Left lung (tissue), 10 donors: ENCODE results near the gene LONP1. TPM values are rescaled to one million over a fixed set of nuclear protein-coding genes. Genes with fewer than 3 reads are reported as not detected.

Experiments
- ATAC-seq: fragments of 200-7000 bp; cut with Tn5 transposase; one replicate; pipeline ENCODE4 v1.9.1; 2020; ENCODE audit warnings: moderate library complexity
- DNase-seq, 4 donors: peaks; one replicate each; pipeline ENCODE4 v3.0.0-alpha.2; 2013 to 2020
- H3K27ac ChIP-seq, 2 donors: fragments of 200-600 bp; sonication (generic) in 1 of 2; one replicate each; pipeline versions ENCODE4 v1.5.0 to v1.8.0; 2020 to 2021
- H3K27me3 ChIP-seq, 2 donors: fragments of 200-600 bp; sonication (generic) in 1 of 2; one replicate each; pipeline versions ENCODE4 v1.5.0 to v1.8.0; 2020 to 2021
- H3K36me3 ChIP-seq, 2 donors: fragments of 200-600 bp; sonication (generic) in 1 of 2; one replicate each; pipeline versions ENCODE4 v1.5.0 to v1.8.0; 2020 to 2021
- H3K4me1 ChIP-seq, 2 donors: fragments of 200-600 bp; one replicate each; pipeline ENCODE4 v1.8.0; 2021
- H3K4me3 ChIP-seq, 2 donors: fragments of 200-600 bp; sonication (generic) in 1 of 2; one replicate each; pipeline versions ENCODE4 v1.5.0 to v1.8.0; 2020 to 2021; ENCODE audit warnings: mild to moderate bottlenecking in 1 of 2
- H3K9me3 ChIP-seq, 2 donors: fragments of 200-600 bp; sonication (generic) in 1 of 2; one replicate each; pipeline versions ENCODE4 v1.5.0 to v1.8.0; 2020 to 2021
- intact Hi-C, 2 donors: fragments of 100-400 bp; cut with DNase I; formaldehyde crosslinking; loops; one replicate each; pipeline versions ENCODE4 v1.11.2 to v1.14.2; 2022
- polyA plus RNA-seq, 6 donors: library from polyadenylated mRNA; unstranded; fragments of 120-200 nt; gene quantifications; one replicate each; pipeline ENCODE4 v1.2.1, GENCODE V29; 2013; ENCODE audit not compliant: insufficient read length in 6 of 6
- total RNA-seq, 2 donors: library from RNA; stranded (reverse); fragmentation: NEBNext Ultra II Directional; extraction: Animal tissue kit (Norgen Biotek cat#: 25700); gene quantifications; one replicate each; pipeline ENCODE4 v1.2.1, GENCODE V29; 2021
- TF ChIP-seq, protein P1 (sequence below), 2 donors: fragments of 200-600 bp; sonication (generic) in 1 of 2; IDR thresholded peaks; one replicate each; pipeline versions ENCODE4 v1.5.0 to v1.8.0; 2021; ENCODE audit warnings: antibody characterized with exemption in 2 of 2
- donor health status: DM: no; HTN: yes; CAD: no.
- donor health status: DM: no; HTN: no; CAD: no.

Gene LONP1
- total and polyA plus RNA-seq, 8 donors, result 39.9 to 93.9 (median 49.6) TPM

GRCh38 chr19:5719274-5719960, 529 bp downstream of the LONP1 start:
- Histone ChIP-seq H3K27me3 (no peaks in the 10 kb centered on the region), H3K4me3 (peak overlapping the region; percentile 85 to 96), H3K9me3 (no peaks in the 10 kb centered on the region), H3K27ac (peak overlapping the region; percentile 92 to 95), H3K4me1 (peaks cover 13 to 33% of the 10 kb centered on the region in 2 donors), H3K36me3 (peaks cover 0 to 9% of the 10 kb centered on the region in 2 donors)
- DNase-seq (peak in 1 of 4 donors; percentile 15), ATAC-seq (no peak)
- intact Hi-C loops, result no loop called here
- TF ChIP-seq, protein P1, sequence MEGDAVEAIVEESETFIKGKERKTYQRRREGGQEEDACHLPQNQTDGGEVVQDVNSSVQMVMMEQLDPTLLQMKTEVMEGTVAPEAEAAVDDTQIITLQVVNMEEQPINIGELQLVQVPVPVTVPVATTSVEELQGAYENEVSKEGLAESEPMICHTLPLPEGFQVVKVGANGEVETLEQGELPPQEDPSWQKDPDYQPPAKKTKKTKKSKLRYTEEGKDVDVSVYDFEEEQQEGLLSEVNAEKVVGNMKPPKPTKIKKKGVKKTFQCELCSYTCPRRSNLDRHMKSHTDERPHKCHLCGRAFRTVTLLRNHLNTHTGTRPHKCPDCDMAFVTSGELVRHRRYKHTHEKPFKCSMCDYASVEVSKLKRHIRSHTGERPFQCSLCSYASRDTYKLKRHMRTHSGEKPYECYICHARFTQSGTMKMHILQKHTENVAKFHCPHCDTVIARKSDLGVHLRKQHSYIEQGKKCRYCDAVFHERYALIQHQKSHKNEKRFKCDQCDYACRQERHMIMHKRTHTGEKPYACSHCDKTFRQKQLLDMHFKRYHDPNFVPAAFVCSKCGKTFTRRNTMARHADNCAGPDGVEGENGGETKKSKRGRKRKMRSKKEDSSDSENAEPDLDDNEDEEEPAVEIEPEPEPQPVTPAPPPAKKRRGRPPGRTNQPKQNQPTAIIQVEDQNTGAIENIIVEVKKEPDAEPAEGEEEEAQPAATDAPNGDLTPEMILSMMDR (IDR thresholded peaks at IDR 0.05), result no peak

DNA sequence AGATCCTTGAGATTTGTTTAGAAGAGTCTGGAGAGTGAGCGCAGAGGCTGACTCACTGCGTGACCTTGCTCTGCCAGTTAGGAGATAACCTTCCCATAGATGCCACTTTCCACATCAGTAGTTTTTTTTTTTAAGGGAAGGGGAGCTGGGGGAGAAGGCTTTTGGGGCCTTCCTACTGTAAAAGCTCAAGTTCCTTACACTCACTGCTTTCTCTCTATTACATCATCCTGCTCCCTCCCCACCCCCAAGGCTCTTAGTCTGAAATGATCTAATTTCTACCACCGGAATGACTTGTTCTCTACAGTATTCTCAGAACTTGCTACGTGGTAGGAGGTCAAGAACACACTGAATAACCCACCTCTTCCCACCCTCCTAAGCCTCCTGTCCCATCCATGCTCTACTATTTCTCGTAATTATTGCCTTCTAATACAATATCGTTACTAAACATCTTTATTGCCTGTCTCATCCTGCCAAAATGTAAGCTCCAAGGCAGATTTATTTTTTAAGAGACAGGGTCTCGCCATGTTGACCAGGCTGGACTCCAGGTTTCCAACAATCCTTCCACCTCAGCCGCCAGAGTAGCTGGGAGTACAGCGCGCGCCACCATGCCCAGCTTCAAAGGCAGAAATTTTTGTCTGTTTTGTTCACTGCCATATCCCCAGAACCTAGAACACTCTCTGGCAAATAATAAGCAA, 1.2 kb downstream of the LONP1 start:
- ATAC-seq (no peak), DNase-seq (peak in 1 of 4 donors; percentile 17)
- Histone ChIP-seq H3K27me3 (no peaks in the 10 kb centered on the region), H3K4me3 (peak overlapping the region; percentile 85 to 96), H3K4me1 (peaks cover 13 to 33% of the 10 kb centered on the region in 2 donors), H3K36me3 (peaks cover 0 to 16% of the 10 kb centered on the region in 2 donors), H3K27ac (peak overlapping the region; percentile 92 to 95), H3K9me3 (no peaks in the 10 kb centered on the region)
- intact Hi-C loops, result no loop called here
- TF ChIP-seq, protein P1 (IDR thresholded peaks at IDR 0.05), result no peak

GRCh38 chr19:5718037-5718578, 1.8 kb downstream of the LONP1 start:
- peak overlapping the region in 1 of 2 donors; percentile 95 for H3K27ac ChIP-seq
- H3K36me3 ChIP-seq, result peaks cover 0 to 22% of the 10 kb centered on the region in 2 donors
- H3K4me3 ChIP-seq, result peak overlapping the region in 1 of 2 donors; percentile 85
- no peaks in the 10 kb centered on the region for H3K9me3 ChIP-seq
- peak in 1 of 4 donors; percentile 60 for DNase-seq
- peaks cover 13 to 33% of the 10 kb centered on the region in 2 donors for H3K4me1 ChIP-seq
- no peaks in the 10 kb centered on the region for H3K27me3 ChIP-seq
- ATAC-seq, result no peak
- intact Hi-C loops, result no loop called here
- TF ChIP-seq, protein P1 (IDR thresholded peaks at IDR 0.05), result no peak

DNA sequence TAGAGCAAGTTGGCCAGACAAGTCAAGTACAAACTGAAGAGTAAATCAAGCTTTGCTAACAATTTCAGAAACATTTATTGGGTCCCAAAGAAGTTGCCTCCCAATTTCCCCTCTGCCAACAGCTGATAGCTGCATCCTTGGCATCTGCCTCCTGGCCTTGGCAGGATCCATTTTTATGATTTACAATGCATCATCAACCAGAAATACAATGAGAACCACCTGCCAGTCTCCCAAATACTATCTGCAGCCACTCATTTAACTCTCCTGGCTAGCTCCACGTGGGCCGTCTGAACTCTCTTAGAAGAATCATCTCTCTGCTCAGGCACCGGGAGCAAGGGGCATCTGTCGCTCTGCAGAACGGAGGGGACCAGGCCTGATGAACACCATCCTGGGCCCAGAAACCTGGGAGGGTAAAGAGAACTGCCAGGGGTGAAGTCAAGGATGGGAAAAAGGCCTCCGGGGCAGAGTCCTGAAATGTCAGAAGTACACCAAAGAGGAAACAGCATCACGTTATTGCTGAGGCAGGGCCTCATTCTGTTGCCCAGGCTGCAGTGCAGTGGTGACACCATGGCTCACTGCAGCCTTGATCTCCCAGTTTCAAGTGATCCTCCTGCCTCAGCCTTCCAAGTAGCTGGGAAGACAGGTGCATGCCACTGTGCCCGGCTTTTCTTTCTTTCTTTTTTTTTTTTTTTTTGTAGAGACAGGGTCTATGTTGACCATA, 2.6 kb downstream of the LONP1 start:
- Histone ChIP-seq H3K4me3 (no peak overlapping the region), H3K4me1 (peaks cover 13 to 33% of the 10 kb centered on the region in 2 donors), H3K27ac (no peak overlapping the region), H3K27me3 (no peaks in the 10 kb centered on the region), H3K36me3 (peaks cover 0 to 29% of the 10 kb centered on the region in 2 donors), H3K9me3 (no peaks in the 10 kb centered on the region)
- TF ChIP-seq, protein P1 (IDR thresholded peaks at IDR 0.05), result no peak
- intact Hi-C loops, result no loop called here
- peak in 1 of 4 donors; percentile 23 for DNase-seq
- ATAC-seq, result no peak
